HUDEP-2 (cell line): ENCODE data around the gene ACTR3.

ENCODE experiments used
- DNase-seq, 76 experiments: peaks; one replicate each; lab custom pipeline; 2025; ENCODE audit not compliant: unreplicated experiment in 76 of 76; lab: John Stamatoyannopoulos, UW

The ACTR3 gene

GRCh38 chr2:113986762-113987290 lies 96.9 kb downstream of the ACTR3 start:
- DNase-seq: no peak

- DNase-seq: no peak
Observed at GRCh38 chr2:113992090-113992489, 102.2 kb downstream of the ACTR3 start.

- DNase-seq: no peak
Observed at GRCh38 chr2:113996671-113997594, 107.0 kb downstream of the ACTR3 start.

- no peak for DNase-seq
Observed at GRCh38 chr2:114001152-114001551, 111.3 kb downstream of the ACTR3 start.

- DNase-seq: no peak
Observed at GRCh38 chr2:114001937-114002336, 112.0 kb downstream of the ACTR3 start.

- DNase-seq: no peak
Observed at GRCh38 chr2:114005110-114005783, 115.4 kb downstream of the ACTR3 start.

GRCh38 chr2:114006460-114006859 lies 116.6 kb downstream of the ACTR3 start:
- DNase-seq: no peak

GRCh38 chr2:114007436-114007835 lies 117.5 kb downstream of the ACTR3 start:
- no peak for DNase-seq

GRCh38 chr2:114008720-114009119 lies 118.8 kb downstream of the ACTR3 start:
- no peak for DNase-seq

GRCh38 chr2:114009205-114009944 lies 119.5 kb downstream of the ACTR3 start:
- no peak for DNase-seq

- DNase-seq: no peak
Observed at GRCh38 chr2:114010001-114010400, 120.1 kb downstream of the ACTR3 start.

GRCh38 chr2:114011713-114012112 lies 121.8 kb downstream of the ACTR3 start:
- DNase-seq: no peak
